HFFc6 (cell line): ENCODE results near the gene ITIH3. TPM values are rescaled to one million over a fixed set of nuclear protein-coding genes. Genes with fewer than 3 reads are reported as not detected.

ENCODE experiments used
- DNase-seq: peaks from one replicate; pipeline ENCODE4 v3.0.0-alpha.2; 2018
- H3K27ac Mint-ChIP-seq: 2 replicates; pipeline ENCODE4 v1.8.0; 2020; ENCODE audit warnings: mild to moderate bottlenecking, mixed read lengths
- H3K27me3 Mint-ChIP-seq: 2 replicates; pipeline ENCODE4 v1.8.0; 2021; ENCODE audit warnings: mild to moderate bottlenecking, moderate library complexity, mixed read lengths; ENCODE audit not compliant: insufficient read depth
- H3K36me3 Mint-ChIP-seq: 2 replicates; pipeline ENCODE4 v1.8.0; 2021; ENCODE audit warnings: low read depth, mixed read lengths
- H3K4me1 Mint-ChIP-seq: 2 replicates; pipeline ENCODE4 v1.8.0; 2020; ENCODE audit warnings: low read depth, mixed read lengths
- H3K4me3 Mint-ChIP-seq: 2 replicates; pipeline ENCODE4 v1.8.0; 2020; ENCODE audit warnings: mild to moderate bottlenecking, moderate library complexity, mixed read lengths
- H3K9me3 Mint-ChIP-seq: 2 replicates; pipeline ENCODE4 v1.8.0; 2020; ENCODE audit warnings: mild to moderate bottlenecking, mixed read lengths
- total RNA-seq, 6 experiments: library from RNA; stranded (reverse); fragmentation: NEBNext Ultra II Directional; extraction: Animal tissue kit (Norgen Biotek cat#: 25700); gene quantifications; 2 replicates in 1 of 6; 3 replicates in 5 of 6; pipeline ENCODE4 v1.2.3, GENCODE V29; 2021
- TF ChIP-seq, protein P1 (sequence below): fragments of 200-600 bp; sonication (generic); IDR thresholded peaks from 2 replicates; pipeline ENCODE4 v1.5.0; 2021; ENCODE audit warnings: antibody characterized with exemption, mild to moderate bottlenecking

Gene ITIH3
- total RNA-seq, 6 experiments from 2014 or later: 0.59 to 1.3 (median 0.70) TPM

- TF ChIP-seq, protein P1, sequence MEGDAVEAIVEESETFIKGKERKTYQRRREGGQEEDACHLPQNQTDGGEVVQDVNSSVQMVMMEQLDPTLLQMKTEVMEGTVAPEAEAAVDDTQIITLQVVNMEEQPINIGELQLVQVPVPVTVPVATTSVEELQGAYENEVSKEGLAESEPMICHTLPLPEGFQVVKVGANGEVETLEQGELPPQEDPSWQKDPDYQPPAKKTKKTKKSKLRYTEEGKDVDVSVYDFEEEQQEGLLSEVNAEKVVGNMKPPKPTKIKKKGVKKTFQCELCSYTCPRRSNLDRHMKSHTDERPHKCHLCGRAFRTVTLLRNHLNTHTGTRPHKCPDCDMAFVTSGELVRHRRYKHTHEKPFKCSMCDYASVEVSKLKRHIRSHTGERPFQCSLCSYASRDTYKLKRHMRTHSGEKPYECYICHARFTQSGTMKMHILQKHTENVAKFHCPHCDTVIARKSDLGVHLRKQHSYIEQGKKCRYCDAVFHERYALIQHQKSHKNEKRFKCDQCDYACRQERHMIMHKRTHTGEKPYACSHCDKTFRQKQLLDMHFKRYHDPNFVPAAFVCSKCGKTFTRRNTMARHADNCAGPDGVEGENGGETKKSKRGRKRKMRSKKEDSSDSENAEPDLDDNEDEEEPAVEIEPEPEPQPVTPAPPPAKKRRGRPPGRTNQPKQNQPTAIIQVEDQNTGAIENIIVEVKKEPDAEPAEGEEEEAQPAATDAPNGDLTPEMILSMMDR: no peak
- DNase-seq: no peak
- Mint-ChIP-seq H3K27ac (no peak overlapping the region), H3K4me3 (no peak overlapping the region), H3K36me3 (no peaks in the 10 kb centered on the region), H3K27me3 (peaks cover 19% of the 10 kb centered on the region), H3K4me1 (peaks cover 16% of the 10 kb centered on the region; the same call in 1 of the 2 replicates), H3K9me3 (no peaks in the 10 kb centered on the region)
These were observed 803 bp downstream of the ITIH3 start for GRCh38 chr3:52795298-52795900.

- H3K36me3 Mint-ChIP-seq: no peaks in the 10 kb centered on the region
- TF ChIP-seq, protein P1: no peak
- H3K27ac Mint-ChIP-seq: no peak overlapping the region
- no peak for DNase-seq
- H3K27me3 Mint-ChIP-seq: peaks cover 15% of the 10 kb centered on the region
- H3K9me3 Mint-ChIP-seq: no peaks in the 10 kb centered on the region
- H3K4me1 Mint-ChIP-seq: peaks cover 16% of the 10 kb centered on the region; the same call in 1 of the 2 replicates
- H3K4me3 Mint-ChIP-seq: no peak overlapping the region
These were observed 1.8 kb downstream of the ITIH3 start for GRCh38 chr3:52796411-52796810.

DNA sequence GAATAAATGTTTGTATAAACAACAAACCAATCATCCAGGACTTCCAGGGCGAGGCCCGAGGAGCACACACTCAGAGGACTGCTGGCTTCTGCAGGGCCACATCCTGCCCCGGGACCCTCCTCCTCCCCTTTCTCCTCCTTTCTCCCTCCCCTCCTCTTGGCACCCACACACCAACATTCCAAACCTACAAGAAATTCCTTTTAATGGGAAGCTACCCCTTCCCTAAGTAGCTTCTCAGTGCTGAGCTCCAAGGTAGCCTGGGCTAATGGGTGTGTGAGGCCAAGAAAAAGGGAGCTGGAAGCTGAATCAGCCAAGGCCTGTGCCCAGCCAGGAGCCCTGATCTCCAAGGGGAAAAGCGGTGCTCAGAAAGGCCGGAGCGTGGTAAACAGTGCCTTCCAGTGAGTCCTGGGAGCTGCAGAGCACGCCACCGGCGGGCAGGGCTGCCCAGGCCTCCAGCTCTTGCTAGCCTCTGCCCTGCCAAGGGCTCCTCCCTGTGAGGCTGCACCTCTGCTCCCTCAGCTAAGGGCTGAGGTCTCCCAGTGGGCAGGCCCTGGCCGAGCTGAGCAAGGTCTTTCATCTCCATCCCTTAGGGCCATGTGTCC is 3.9 kb downstream of the ITIH3 start:
- Mint-ChIP-seq H3K4me3 (no peak overlapping the region), H3K27me3 (peaks cover 5% of the 10 kb centered on the region; the same call in 1 of the 2 replicates), H3K9me3 (no peaks in the 10 kb centered on the region), H3K36me3 (no peaks in the 10 kb centered on the region), H3K27ac (no peak overlapping the region), H3K4me1 (peaks cover 25% of the 10 kb centered on the region)
- TF ChIP-seq, protein P1: no peak
- DNase-seq: no peak

GRCh38 chr3:52798978-52799476 is 4.4 kb downstream of the ITIH3 start:
- no peaks in the 10 kb centered on the region for H3K9me3 Mint-ChIP-seq
- DNase-seq: no peak
- no peaks in the 10 kb centered on the region for H3K36me3 Mint-ChIP-seq

GRCh38 chr3:52800079-52800478 is 5.5 kb downstream of the ITIH3 start:
- H3K9me3 Mint-ChIP-seq: no peaks in the 10 kb centered on the region
- H3K4me1 Mint-ChIP-seq: peaks cover 14% of the 10 kb centered on the region
- no peak overlapping the region for H3K27ac Mint-ChIP-seq
- DNase-seq: no peak
- no peaks in the 10 kb centered on the region for H3K36me3 Mint-ChIP-seq
- H3K27me3 Mint-ChIP-seq: peaks cover 3% of the 10 kb centered on the region; the same call in 1 of the 2 replicates
- TF ChIP-seq, protein P1: no peak
- H3K4me3 Mint-ChIP-seq: no peak overlapping the region

More at GRCh38 chr3:52798978-52799476, 4.4 kb downstream of the ITIH3 start:
- TF ChIP-seq, protein P1: peak; percentile 74
- H3K27ac Mint-ChIP-seq: no peak overlapping the region
- peaks cover 22% of the 10 kb centered on the region for H3K4me1 Mint-ChIP-seq
- no peak overlapping the region for H3K4me3 Mint-ChIP-seq
- H3K27me3 Mint-ChIP-seq: peaks cover 3% of the 10 kb centered on the region; the same call in 1 of the 2 replicates
